Measurements from ENCODE around the gene RAB11FIP3. TPM values are rescaled to one million over a fixed set of nuclear protein-coding genes. Genes with fewer than 3 reads are reported as not detected.
A peak's percentile ranks its signal among the peaks of the same experiment; 100 is the strongest.

RAB11FIP3 gene
- total and polyA plus RNA-seq, 9 of the 15 experiments (the other 6 are each of a cell fraction or from before 2014, with no cell fraction given), result 0.46 to 13.1 (median 4.3) TPM

DNA sequence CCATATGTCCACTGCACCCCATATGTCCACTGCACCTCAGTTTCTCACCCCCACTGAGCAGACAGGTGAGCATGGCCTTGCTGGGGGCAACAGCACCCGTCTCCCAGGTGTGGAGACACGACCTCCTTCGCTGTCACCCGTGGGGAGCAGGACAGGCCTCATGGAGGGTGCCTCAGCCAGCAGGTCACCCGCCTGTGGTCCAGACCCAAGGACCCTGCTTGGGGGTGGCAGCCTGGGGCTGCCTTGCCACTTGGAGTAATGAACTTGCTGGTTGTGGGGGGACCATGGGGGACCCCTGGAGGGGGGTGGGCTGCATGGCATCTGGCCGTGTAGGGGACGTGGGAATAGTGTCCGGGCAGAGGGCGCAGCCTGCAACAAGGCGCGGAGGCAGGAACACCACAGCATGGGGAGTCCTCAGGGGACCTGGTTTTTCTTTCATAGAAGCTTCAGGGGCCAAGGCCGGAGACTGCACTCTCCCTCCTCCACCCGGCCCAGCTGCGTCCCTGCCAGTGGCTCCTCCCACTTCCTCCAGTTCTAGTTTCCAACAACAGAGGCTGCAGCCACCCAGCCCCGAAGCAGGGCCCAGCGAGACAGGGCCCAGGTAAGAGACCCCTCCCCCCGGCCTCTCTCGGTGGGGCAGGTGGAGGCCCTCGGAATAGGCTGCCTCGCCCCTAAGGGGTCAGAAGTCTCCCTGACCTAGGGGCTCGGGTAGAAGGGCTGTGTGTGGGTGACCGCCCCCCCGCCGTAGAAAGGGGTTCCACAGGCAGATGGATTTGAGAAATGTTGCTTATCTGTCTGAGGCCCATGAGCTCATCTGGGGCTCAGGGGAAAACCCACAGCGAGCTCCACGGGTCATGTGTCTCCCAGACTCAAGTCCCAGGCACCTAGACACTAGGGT, 141.3 kb downstream of the RAB11FIP3 start, which contains the start of gene NHLRC4 (continued):
- TF ChIP-seq ZNF311 (CRISPR knock-in tag; IDR thresholded peaks at IDR 0.05), result no peak
- no peak for TF ChIP-seq DACH1 (IDR thresholded peaks at IDR 0.05; ENCODE audit: partially characterized antibody)
- TF ChIP-seq TEAD2 (tag; IDR thresholded peaks at IDR 0.05), result no peak
- no peak for TF ChIP-seq ZNF583 (CRISPR knock-in tag; IDR thresholded peaks at IDR 0.05)
- no peak for TF ChIP-seq PTRF (tag; IDR thresholded peaks at IDR 0.05)
- no peak for TF ChIP-seq CHD4 (IDR thresholded peaks at IDR 0.05; ENCODE audit: insufficient read depth, insufficient replicate concordance, low read depth, low read length, poor library complexity, severe bottlenecking)
- TF ChIP-seq ZNF282 (CRISPR knock-in tag; IDR thresholded peaks at IDR 0.05), result no peak
- TF ChIP-seq, protein P1, sequence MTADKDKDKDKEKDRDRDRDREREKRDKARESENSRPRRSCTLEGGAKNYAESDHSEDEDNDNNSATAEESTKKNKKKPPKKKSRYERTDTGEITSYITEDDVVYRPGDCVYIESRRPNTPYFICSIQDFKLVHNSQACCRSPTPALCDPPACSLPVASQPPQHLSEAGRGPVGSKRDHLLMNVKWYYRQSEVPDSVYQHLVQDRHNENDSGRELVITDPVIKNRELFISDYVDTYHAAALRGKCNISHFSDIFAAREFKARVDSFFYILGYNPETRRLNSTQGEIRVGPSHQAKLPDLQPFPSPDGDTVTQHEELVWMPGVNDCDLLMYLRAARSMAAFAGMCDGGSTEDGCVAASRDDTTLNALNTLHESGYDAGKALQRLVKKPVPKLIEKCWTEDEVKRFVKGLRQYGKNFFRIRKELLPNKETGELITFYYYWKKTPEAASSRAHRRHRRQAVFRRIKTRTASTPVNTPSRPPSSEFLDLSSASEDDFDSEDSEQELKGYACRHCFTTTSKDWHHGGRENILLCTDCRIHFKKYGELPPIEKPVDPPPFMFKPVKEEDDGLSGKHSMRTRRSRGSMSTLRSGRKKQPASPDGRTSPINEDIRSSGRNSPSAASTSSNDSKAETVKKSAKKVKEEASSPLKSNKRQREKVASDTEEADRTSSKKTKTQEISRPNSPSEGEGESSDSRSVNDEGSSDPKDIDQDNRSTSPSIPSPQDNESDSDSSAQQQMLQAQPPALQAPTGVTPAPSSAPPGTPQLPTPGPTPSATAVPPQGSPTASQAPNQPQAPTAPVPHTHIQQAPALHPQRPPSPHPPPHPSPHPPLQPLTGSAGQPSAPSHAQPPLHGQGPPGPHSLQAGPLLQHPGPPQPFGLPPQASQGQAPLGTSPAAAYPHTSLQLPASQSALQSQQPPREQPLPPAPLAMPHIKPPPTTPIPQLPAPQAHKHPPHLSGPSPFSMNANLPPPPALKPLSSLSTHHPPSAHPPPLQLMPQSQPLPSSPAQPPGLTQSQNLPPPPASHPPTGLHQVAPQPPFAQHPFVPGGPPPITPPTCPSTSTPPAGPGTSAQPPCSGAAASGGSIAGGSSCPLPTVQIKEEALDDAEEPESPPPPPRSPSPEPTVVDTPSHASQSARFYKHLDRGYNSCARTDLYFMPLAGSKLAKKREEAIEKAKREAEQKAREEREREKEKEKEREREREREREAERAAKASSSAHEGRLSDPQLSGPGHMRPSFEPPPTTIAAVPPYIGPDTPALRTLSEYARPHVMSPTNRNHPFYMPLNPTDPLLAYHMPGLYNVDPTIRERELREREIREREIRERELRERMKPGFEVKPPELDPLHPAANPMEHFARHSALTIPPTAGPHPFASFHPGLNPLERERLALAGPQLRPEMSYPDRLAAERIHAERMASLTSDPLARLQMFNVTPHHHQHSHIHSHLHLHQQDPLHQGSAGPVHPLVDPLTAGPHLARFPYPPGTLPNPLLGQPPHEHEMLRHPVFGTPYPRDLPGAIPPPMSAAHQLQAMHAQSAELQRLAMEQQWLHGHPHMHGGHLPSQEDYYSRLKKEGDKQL (CRISPR knock-in tag; IDR thresholded peaks at IDR 0.05; ENCODE audit: borderline replicate concordance), result no peak
- TF ChIP-seq FIP1L1 (IDR thresholded peaks at IDR 0.05; ENCODE audit: low read depth, low read length, poor library complexity, severe bottlenecking), result no peak
- TF ChIP-seq, protein P2, sequence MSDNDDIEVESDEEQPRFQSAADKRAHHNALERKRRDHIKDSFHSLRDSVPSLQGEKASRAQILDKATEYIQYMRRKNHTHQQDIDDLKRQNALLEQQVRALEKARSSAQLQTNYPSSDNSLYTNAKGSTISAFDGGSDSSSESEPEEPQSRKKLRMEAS (CRISPR knock-in tag; IDR thresholded peaks at IDR 0.05), result peak; percentile 41
- TF ChIP-seq SAP30 (IDR thresholded peaks at IDR 0.05; ENCODE audit: borderline replicate concordance, insufficient read depth, low read depth, low read length, poor library complexity, severe bottlenecking), result peak; percentile 47
- TF ChIP-seq, protein P3, sequence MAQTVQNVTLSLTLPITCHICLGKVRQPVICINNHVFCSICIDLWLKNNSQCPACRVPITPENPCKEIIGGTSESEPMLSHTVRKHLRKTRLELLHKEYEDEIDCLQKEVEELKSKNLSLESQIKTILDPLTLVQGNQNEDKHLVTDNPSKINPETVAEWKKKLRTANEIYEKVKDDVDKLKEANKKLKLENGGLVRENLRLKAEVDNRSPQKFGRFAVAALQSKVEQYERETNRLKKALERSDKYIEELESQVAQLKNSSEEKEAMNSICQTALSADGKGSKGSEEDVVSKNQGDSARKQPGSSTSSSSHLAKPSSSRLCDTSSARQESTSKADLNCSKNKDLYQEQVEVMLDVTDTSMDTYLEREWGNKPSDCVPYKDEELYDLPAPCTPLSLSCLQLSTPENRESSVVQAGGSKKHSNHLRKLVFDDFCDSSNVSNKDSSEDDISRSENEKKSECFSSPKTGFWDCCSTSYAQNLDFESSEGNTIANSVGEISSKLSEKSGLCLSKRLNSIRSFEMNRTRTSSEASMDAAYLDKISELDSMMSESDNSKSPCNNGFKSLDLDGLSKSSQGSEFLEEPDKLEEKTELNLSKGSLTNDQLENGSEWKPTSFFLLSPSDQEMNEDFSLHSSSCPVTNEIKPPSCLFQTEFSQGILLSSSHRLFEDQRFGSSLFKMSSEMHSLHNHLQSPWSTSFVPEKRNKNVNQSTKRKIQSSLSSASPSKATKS (CRISPR knock-in tag; IDR thresholded peaks at IDR 0.05), result no peak
- peak; percentile 47; the same call in 1 of the 2 replicates for TF ChIP-seq MYC (IDR thresholded peaks at IDR 0.05; ENCODE audit: low read depth, low read length)
- TF ChIP-seq MYC (CRISPR knock-in tag; IDR thresholded peaks at IDR 0.05; ENCODE audit: borderline replicate concordance, low read depth), result no peak
- peak; percentile 97 for TF ChIP-seq ATF7 (IDR thresholded peaks at IDR 0.05)
- TF ChIP-seq WHSC1 (IDR thresholded peaks at IDR 0.05; ENCODE audit: low read length), result no peak
- no peak for TF ChIP-seq MCM2 (IDR thresholded peaks at IDR 0.05; ENCODE audit: low read depth)
- TF ChIP-seq HLTF (IDR thresholded peaks at IDR 0.05), result no peak
- peak; percentile 30; the same call in 1 of the 2 replicates for TF ChIP-seq EP300 (IDR thresholded peaks at IDR 0.05; ENCODE audit: low read length)
- no peak for TF ChIP-seq ZKSCAN3 (CRISPR knock-in tag; IDR thresholded peaks at IDR 0.05)

All from K562 (cell line).